ENCODE measurements around the gene CD300LD. TPM values are rescaled to one million over a fixed set of nuclear protein-coding genes. Genes with fewer than 3 reads are reported as not detected.
A peak's percentile ranks its signal among the peaks of the same experiment; 100 is the strongest.

CD300LD gene
- polyA plus RNA-seq, 1 donor from 2014 or later: not detected

- H3K9me2 ChIP-seq (ENCODE audit: insufficient read depth, low read length): no peaks in the 10 kb centered on the region
- H3K9ac ChIP-seq (ENCODE audit: low read length): no peak within 1 kb of the TSS
- H3K4me3 ChIP-seq (ENCODE audit: low read length): no peak within 1 kb of the TSS
- TF ChIP-seq, protein P1, sequence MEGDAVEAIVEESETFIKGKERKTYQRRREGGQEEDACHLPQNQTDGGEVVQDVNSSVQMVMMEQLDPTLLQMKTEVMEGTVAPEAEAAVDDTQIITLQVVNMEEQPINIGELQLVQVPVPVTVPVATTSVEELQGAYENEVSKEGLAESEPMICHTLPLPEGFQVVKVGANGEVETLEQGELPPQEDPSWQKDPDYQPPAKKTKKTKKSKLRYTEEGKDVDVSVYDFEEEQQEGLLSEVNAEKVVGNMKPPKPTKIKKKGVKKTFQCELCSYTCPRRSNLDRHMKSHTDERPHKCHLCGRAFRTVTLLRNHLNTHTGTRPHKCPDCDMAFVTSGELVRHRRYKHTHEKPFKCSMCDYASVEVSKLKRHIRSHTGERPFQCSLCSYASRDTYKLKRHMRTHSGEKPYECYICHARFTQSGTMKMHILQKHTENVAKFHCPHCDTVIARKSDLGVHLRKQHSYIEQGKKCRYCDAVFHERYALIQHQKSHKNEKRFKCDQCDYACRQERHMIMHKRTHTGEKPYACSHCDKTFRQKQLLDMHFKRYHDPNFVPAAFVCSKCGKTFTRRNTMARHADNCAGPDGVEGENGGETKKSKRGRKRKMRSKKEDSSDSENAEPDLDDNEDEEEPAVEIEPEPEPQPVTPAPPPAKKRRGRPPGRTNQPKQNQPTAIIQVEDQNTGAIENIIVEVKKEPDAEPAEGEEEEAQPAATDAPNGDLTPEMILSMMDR (IDR thresholded peaks at IDR 0.05; ENCODE audit: poor library complexity, severe bottlenecking): no peak
- TF ChIP-seq POLR2AphosphoS5 (IDR thresholded peaks at IDR 0.05): no peak
- TF ChIP-seq, protein P2, sequence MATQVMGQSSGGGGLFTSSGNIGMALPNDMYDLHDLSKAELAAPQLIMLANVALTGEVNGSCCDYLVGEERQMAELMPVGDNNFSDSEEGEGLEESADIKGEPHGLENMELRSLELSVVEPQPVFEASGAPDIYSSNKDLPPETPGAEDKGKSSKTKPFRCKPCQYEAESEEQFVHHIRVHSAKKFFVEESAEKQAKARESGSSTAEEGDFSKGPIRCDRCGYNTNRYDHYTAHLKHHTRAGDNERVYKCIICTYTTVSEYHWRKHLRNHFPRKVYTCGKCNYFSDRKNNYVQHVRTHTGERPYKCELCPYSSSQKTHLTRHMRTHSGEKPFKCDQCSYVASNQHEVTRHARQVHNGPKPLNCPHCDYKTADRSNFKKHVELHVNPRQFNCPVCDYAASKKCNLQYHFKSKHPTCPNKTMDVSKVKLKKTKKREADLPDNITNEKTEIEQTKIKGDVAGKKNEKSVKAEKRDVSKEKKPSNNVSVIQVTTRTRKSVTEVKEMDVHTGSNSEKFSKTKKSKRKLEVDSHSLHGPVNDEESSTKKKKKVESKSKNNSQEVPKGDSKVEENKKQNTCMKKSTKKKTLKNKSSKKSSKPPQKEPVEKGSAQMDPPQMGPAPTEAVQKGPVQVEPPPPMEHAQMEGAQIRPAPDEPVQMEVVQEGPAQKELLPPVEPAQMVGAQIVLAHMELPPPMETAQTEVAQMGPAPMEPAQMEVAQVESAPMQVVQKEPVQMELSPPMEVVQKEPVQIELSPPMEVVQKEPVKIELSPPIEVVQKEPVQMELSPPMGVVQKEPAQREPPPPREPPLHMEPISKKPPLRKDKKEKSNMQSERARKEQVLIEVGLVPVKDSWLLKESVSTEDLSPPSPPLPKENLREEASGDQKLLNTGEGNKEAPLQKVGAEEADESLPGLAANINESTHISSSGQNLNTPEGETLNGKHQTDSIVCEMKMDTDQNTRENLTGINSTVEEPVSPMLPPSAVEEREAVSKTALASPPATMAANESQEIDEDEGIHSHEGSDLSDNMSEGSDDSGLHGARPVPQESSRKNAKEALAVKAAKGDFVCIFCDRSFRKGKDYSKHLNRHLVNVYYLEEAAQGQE (IDR thresholded peaks at IDR 0.05; ENCODE audit: borderline replicate concordance): no peak
- H3K36me3 ChIP-seq (ENCODE audit: insufficient read depth, low read length): no peaks in the 10 kb centered on the region
- H3K79me2 ChIP-seq (replicated peaks; ENCODE audit: insufficient read depth, low read length): no peaks in the 10 kb centered on the region
- H4K20me1 ChIP-seq (ENCODE audit: insufficient read depth): no peaks in the 10 kb centered on the region
- H3K27ac ChIP-seq (ENCODE audit: low read length): no peak within 1 kb of the TSS
- H3K27me3 ChIP-seq (ENCODE audit: insufficient read depth, low read depth, low read length): no peaks in the 10 kb centered on the region
- H3K4me2 ChIP-seq (ENCODE audit: low read length): no peak within 1 kb of the TSS
- no peak within 1 kb of the TSS for H2AFZ ChIP-seq (ENCODE audit: low read depth, low read length)
- H3K9me3 ChIP-seq (ENCODE audit: low read length): no peaks in the 10 kb centered on the region
- H3F3A ChIP-seq (ENCODE audit: insufficient read depth, low read length, poor library complexity, severe bottlenecking): no peaks in the 10 kb centered on the region
Observed at GRCh38 chr17:74545843-74546230, 46.2 kb downstream of the CD300LD start, which contains the start of gene CD300C. CD300C (minus strand) TSS chr17:74546115; CDS start chr17:74545782, 333 bp downstream.

- Histone ChIP-seq H4K20me1 (ENCODE audit: insufficient read depth) (no peaks in the 10 kb centered on the region), H2AFZ (ENCODE audit: low read depth, low read length) (no peak overlapping the region), H3F3A (ENCODE audit: insufficient read depth, low read length, poor library complexity, severe bottlenecking) (no peaks in the 10 kb centered on the region), H3K9me3 (ENCODE audit: low read length) (no peaks in the 10 kb centered on the region), H3K9ac (ENCODE audit: low read length) (no peak overlapping the region), H3K4me3 (ENCODE audit: low read length) (no peak overlapping the region), H3K27me3 (ENCODE audit: insufficient read depth, low read depth, low read length) (no peaks in the 10 kb centered on the region), H3K9me2 (ENCODE audit: insufficient read depth, low read length) (no peaks in the 10 kb centered on the region), H3K27ac (ENCODE audit: low read length) (no peak overlapping the region), H3K36me3 (ENCODE audit: insufficient read depth, low read length) (no peaks in the 10 kb centered on the region), H3K79me2 (replicated peaks; ENCODE audit: insufficient read depth, low read length) (no peaks in the 10 kb centered on the region), H3K4me2 (ENCODE audit: low read length) (no peak overlapping the region)
- TF ChIP-seq TAF1 (IDR thresholded peaks at IDR 0.05; ENCODE audit: low read depth): no peak
- TF ChIP-seq POLR2AphosphoS5 (IDR thresholded peaks at IDR 0.05): peak; percentile 47
- TF ChIP-seq SMC3 (conservative IDR thresholded peaks at IDR 0.05; ENCODE audit: poor library complexity): no peak
- no peak for TF ChIP-seq EP300 (conservative IDR thresholded peaks at IDR 0.05; ENCODE audit: poor library complexity, severe bottlenecking)
- no peak for TF ChIP-seq EZH2 (IDR thresholded peaks at IDR 0.05; ENCODE audit: borderline replicate concordance, insufficient read depth, low read length, poor library complexity, severe bottlenecking)
Observed at GRCh38 chr17:74544991-74545842, 46.9 kb downstream of the CD300LD start.
